Raji (cell line): ENCODE measurements around the gene SAFB.

Experiments used
- POLR2A ChIP-seq: IDR thresholded peaks from 2 replicates; pipeline ENCODE4 v1.6.1; 2011; ENCODE audit warnings: low read depth, low read length, control low read depth; ENCODE audit not compliant: insufficient read depth

SAFB gene

GRCh38 chr19:5667751-5668271 lies 44.9 kb downstream of the SAFB start:
- TF ChIP-seq POLR2A, result no peak

- TF ChIP-seq POLR2A, result no peak
These were observed 46.3 kb downstream of the SAFB start for GRCh38 chr19:5669212-5669611.

GRCh38 chr19:5671600-5671999 lies 48.7 kb downstream of the SAFB start:
- TF ChIP-seq POLR2A, result no peak

- no peak for TF ChIP-seq POLR2A
These were observed 50.0 kb downstream of the SAFB start for GRCh38 chr19:5672708-5673459.

- TF ChIP-seq POLR2A, result no peak
These were observed 50.9 kb downstream of the SAFB start for GRCh38 chr19:5673752-5674151.

GRCh38 chr19:5674714-5675113 lies 51.8 kb downstream of the SAFB start:
- no peak for TF ChIP-seq POLR2A

- TF ChIP-seq POLR2A, result no peak
These were observed 53.4 kb downstream of the SAFB start for GRCh38 chr19:5676105-5676771.

- TF ChIP-seq POLR2A, result no peak
These were observed 53.9 kb downstream of the SAFB start for GRCh38 chr19:5676772-5677105.

GRCh38 chr19:5677136-5677535 lies 54.3 kb downstream of the SAFB start:
- TF ChIP-seq POLR2A, result no peak

- TF ChIP-seq POLR2A, result no peak
These were observed 54.7 kb downstream of the SAFB start for GRCh38 chr19:5677580-5677979.

- no peak for TF ChIP-seq POLR2A
These were observed 55.3 kb downstream of the SAFB start for GRCh38 chr19:5678071-5678718.

GRCh38 chr19:5679289-5680083 lies 56.6 kb downstream of the SAFB start:
- no peak for TF ChIP-seq POLR2A

GRCh38 chr19:5680084-5680436 lies 57.2 kb downstream of the SAFB start:
- no peak for TF ChIP-seq POLR2A

- peak; percentile 86 for TF ChIP-seq POLR2A
These were observed 57.8 kb downstream of the SAFB start, which contains the start of the genes HSD11B1L and MICOS13 for GRCh38 chr19:5680437-5681368. Gene HSD11B1L, plus strand, starts transcription at chr19:5681027. Its CDS starts 3,806 bp downstream, at chr19:5684833. Gene MICOS13, minus strand, starts transcription at chr19:5680516. Its CDS starts 30 bp downstream, at chr19:5680486.
